HFFc6 (cell line): ENCODE measurements around the gene RANBP17. TPM values are rescaled to one million over a fixed set of nuclear protein-coding genes. Genes with fewer than 3 reads are reported as not detected.

Source experiments
- DNase-seq: peaks from one replicate; pipeline ENCODE4 v3.0.0-alpha.2; 2018
- H3K27ac Mint-ChIP-seq: 2 replicates; pipeline ENCODE4 v1.8.0; 2020; ENCODE audit warnings: mild to moderate bottlenecking, mixed read lengths
- H3K27me3 Mint-ChIP-seq: 2 replicates; pipeline ENCODE4 v1.8.0; 2021; ENCODE audit warnings: mild to moderate bottlenecking, moderate library complexity, mixed read lengths; ENCODE audit not compliant: insufficient read depth
- H3K36me3 Mint-ChIP-seq: 2 replicates; pipeline ENCODE4 v1.8.0; 2021; ENCODE audit warnings: low read depth, mixed read lengths
- H3K4me1 Mint-ChIP-seq: 2 replicates; pipeline ENCODE4 v1.8.0; 2020; ENCODE audit warnings: low read depth, mixed read lengths
- H3K4me3 Mint-ChIP-seq: 2 replicates; pipeline ENCODE4 v1.8.0; 2020; ENCODE audit warnings: mild to moderate bottlenecking, moderate library complexity, mixed read lengths
- H3K9me3 Mint-ChIP-seq: 2 replicates; pipeline ENCODE4 v1.8.0; 2020; ENCODE audit warnings: mild to moderate bottlenecking, mixed read lengths
- CTCF ChIP-seq: fragments of 200-600 bp; sonication (generic); IDR thresholded peaks from 2 replicates; pipeline ENCODE4 v1.5.0; 2021; ENCODE audit warnings: antibody characterized with exemption, mild to moderate bottlenecking
- total RNA-seq, 6 experiments: library from RNA; stranded (reverse); fragmentation: NEBNext Ultra II Directional; extraction: Animal tissue kit (Norgen Biotek cat#: 25700); gene quantifications; 2 replicates in 1 of 6; 3 replicates in 5 of 6; pipeline ENCODE4 v1.2.3, GENCODE V29; 2021

RANBP17 gene
- total RNA-seq, 6 experiments from 2014 or later, result 3.3 to 7.2 (median 4.9) TPM

DNA sequence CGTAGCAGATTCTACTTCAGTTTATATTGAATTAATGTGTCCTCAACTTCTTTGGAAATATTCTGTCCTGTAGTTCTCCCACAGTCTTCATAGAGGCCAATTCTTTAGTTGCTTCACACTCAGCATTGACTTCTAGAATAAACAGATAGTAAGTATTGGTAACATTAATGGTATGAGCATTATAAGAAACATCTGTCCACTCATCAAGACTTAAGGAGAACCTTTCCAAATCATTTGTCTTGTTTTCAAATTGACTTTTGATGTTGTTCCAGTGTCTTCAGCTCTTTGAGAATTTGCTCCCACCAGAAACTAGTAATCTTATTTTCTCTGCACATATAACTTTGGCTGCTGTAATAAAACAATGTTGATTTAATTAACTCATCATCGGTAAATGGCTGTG, 18.3 kb downstream of the RANBP17 start:
- Mint-ChIP-seq H3K36me3 (peaks cover 14% of the 10 kb centered on the region), H3K4me1 (peaks cover 37% of the 10 kb centered on the region), H3K4me3 (no peak overlapping the region), H3K9me3 (peaks cover 3% of the 10 kb centered on the region; the same call in 1 of the 2 replicates), H3K27me3 (no peaks in the 10 kb centered on the region), H3K27ac (no peak overlapping the region)
- DNase-seq, result no peak
- TF ChIP-seq CTCF, result no peak

- Mint-ChIP-seq H3K27me3 (no peaks in the 10 kb centered on the region), H3K36me3 (peaks cover 10% of the 10 kb centered on the region; the same call in 1 of the 2 replicates), H3K27ac (no peak overlapping the region), H3K9me3 (no peaks in the 10 kb centered on the region), H3K4me1 (peaks cover 48% of the 10 kb centered on the region), H3K4me3 (no peak overlapping the region)
- TF ChIP-seq CTCF, result no peak
- DNase-seq, result no peak
These were observed 20.5 kb downstream of the RANBP17 start for GRCh38 chr5:170882345-170882744.

GRCh38 chr5:170885256-170885655, 23.4 kb downstream of the RANBP17 start:
- peak; percentile 43 for DNase-seq
- Mint-ChIP-seq H3K27me3 (no peaks in the 10 kb centered on the region), H3K27ac (peak overlapping the region; percentile 68), H3K36me3 (peaks cover 15% of the 10 kb centered on the region), H3K4me3 (no peak overlapping the region), H3K9me3 (no peaks in the 10 kb centered on the region), H3K4me1 (peaks cover 34% of the 10 kb centered on the region)
- no peak for TF ChIP-seq CTCF

- H3K27me3 Mint-ChIP-seq, result no peaks in the 10 kb centered on the region
- H3K4me3 Mint-ChIP-seq, result no peak overlapping the region
- H3K4me1 Mint-ChIP-seq, result peaks cover 33% of the 10 kb centered on the region
- peak overlapping the region; percentile 68 for H3K27ac Mint-ChIP-seq
- no peak for TF ChIP-seq CTCF
- H3K9me3 Mint-ChIP-seq, result no peaks in the 10 kb centered on the region
- DNase-seq, result no peak
- peaks cover 14% of the 10 kb centered on the region for H3K36me3 Mint-ChIP-seq
These were observed 24.0 kb downstream of the RANBP17 start for GRCh38 chr5:170885809-170886208.

- no peaks in the 10 kb centered on the region for H3K9me3 Mint-ChIP-seq
- peaks cover 38% of the 10 kb centered on the region for H3K4me1 Mint-ChIP-seq
- no peak for TF ChIP-seq CTCF
- peak overlapping the region; percentile 68; the same call in 1 of the 2 replicates for H3K27ac Mint-ChIP-seq
- no peak for DNase-seq
- H3K27me3 Mint-ChIP-seq, result no peaks in the 10 kb centered on the region
- H3K36me3 Mint-ChIP-seq, result peaks cover 14% of the 10 kb centered on the region
- H3K4me3 Mint-ChIP-seq, result no peak overlapping the region
These were observed 24.5 kb downstream of the RANBP17 start for GRCh38 chr5:170886210-170886894.
